Measurements from ENCODE around the gene MRPS10. TPM values are rescaled to one million over a fixed set of nuclear protein-coding genes. Genes with fewer than 3 reads are reported as not detected.

The MRPS10 gene
- total and polyA plus RNA-seq, 10 of the 15 experiments (the other 5 are each of a cell fraction or from before 2014, with no cell fraction given) = 28.5 to 83.3 (median 52.8) TPM

DNA sequence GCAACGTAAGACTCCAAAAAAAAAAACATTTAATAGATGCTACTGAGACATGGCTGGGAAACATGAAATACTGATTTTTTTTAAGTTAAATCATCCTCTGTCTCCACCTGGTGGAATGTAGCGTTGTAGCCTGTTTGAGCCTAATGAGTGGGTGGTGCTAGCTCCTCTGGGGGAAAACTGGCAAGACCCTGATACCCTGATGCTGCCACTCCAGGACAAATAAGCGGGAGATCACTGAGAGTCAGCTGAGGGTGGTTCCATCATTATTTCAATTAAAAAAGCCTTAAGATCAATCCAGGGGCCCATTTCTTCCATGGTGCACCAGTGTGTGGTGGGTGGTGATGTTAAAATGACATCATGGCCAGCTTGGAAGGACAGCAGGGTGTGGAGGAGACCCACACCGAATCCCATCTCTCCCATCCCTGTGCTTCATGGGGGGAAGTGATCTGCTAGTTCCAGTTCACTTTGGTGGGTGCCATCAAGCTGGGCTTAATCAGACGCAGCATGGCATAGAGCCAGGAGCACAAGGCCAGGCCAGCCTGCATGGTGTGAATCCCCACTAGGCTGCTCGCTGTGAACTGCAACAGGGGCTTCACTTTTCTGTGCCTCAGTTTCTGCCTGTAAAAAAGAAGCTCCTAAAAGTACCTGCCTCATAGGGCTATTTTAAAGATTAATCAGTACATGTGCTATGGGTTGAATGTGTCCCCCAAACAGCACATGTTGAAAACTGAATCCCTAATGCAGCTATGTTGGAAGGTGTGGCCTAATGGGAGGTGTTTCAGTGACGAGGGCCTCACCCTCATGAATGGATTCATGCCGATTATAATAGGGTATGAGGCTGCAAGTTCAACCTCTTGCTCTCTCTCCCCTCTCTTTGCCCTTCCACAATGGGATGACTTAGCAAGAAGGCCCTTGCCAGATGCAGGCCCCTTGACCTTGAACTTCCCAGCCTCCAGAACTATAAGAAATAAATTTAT, 13.0 kb upstream of the MRPS10 start (continued):
- TF ChIP-seq, protein P1, sequence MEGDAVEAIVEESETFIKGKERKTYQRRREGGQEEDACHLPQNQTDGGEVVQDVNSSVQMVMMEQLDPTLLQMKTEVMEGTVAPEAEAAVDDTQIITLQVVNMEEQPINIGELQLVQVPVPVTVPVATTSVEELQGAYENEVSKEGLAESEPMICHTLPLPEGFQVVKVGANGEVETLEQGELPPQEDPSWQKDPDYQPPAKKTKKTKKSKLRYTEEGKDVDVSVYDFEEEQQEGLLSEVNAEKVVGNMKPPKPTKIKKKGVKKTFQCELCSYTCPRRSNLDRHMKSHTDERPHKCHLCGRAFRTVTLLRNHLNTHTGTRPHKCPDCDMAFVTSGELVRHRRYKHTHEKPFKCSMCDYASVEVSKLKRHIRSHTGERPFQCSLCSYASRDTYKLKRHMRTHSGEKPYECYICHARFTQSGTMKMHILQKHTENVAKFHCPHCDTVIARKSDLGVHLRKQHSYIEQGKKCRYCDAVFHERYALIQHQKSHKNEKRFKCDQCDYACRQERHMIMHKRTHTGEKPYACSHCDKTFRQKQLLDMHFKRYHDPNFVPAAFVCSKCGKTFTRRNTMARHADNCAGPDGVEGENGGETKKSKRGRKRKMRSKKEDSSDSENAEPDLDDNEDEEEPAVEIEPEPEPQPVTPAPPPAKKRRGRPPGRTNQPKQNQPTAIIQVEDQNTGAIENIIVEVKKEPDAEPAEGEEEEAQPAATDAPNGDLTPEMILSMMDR (IDR thresholded peaks at IDR 0.05 in 2 of 3, conservative IDR thresholded peaks at IDR 0.05 in 1 of 3; ENCODE audit: control insufficient read depth in 2 of 3, extremely low read depth in 1 of 3, insufficient read depth in 1 of 3, low read depth in 3 of 3, low read length in 3 of 3) = peak; percentile 46 to 70 (median 54); a peak in 5 of 6 replicates
- TF ChIP-seq CREM (IDR thresholded peaks at IDR 0.05; ENCODE audit: low read depth) (no peak), NBN (IDR thresholded peaks at IDR 0.05) (no peak), ZNF384 (IDR thresholded peaks at IDR 0.05; ENCODE audit: borderline replicate concordance, low read depth, low read length) (peak; percentile 56; the same call in 1 of the 2 replicates), EGR1 (IDR thresholded peaks at IDR 0.05; ENCODE audit: borderline replicate concordance in 1 of 2, low read depth in 2 of 2, low read length in 2 of 2) (no peak), CHD1 (IDR thresholded peaks at IDR 0.05; ENCODE audit: low read depth, low read length) (no peak), SMC3 (IDR thresholded peaks at IDR 0.05; ENCODE audit: borderline replicate concordance, low read length) (peak; percentile 46; the same call in 1 of the 2 replicates), HDGF (IDR thresholded peaks at IDR 0.05) (no peak), TCF7 (IDR thresholded peaks at IDR 0.05; ENCODE audit: borderline replicate concordance) (no peak), MTA2 (IDR thresholded peaks at IDR 0.05; ENCODE audit: low read depth) (no peak), NR2C2 (IDR thresholded peaks at IDR 0.05; ENCODE audit: borderline replicate concordance, control insufficient read depth, insufficient read length, low read depth) (no peak), NFYA (IDR thresholded peaks at IDR 0.05; ENCODE audit: borderline replicate concordance, low read depth, low read length) (no peak), WRNIP1 (IDR thresholded peaks at IDR 0.05; ENCODE audit: borderline replicate concordance, low read depth, low read length) (no peak)
- TF ChIP-seq, protein P2, sequence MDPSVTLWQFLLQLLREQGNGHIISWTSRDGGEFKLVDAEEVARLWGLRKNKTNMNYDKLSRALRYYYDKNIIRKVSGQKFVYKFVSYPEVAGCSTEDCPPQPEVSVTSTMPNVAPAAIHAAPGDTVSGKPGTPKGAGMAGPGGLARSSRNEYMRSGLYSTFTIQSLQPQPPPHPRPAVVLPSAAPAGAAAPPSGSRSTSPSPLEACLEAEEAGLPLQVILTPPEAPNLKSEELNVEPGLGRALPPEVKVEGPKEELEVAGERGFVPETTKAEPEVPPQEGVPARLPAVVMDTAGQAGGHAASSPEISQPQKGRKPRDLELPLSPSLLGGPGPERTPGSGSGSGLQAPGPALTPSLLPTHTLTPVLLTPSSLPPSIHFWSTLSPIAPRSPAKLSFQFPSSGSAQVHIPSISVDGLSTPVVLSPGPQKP (IDR thresholded peaks at IDR 0.05; ENCODE audit: low read depth, low read length) = no peak
- TF ChIP-seq, protein P3, sequence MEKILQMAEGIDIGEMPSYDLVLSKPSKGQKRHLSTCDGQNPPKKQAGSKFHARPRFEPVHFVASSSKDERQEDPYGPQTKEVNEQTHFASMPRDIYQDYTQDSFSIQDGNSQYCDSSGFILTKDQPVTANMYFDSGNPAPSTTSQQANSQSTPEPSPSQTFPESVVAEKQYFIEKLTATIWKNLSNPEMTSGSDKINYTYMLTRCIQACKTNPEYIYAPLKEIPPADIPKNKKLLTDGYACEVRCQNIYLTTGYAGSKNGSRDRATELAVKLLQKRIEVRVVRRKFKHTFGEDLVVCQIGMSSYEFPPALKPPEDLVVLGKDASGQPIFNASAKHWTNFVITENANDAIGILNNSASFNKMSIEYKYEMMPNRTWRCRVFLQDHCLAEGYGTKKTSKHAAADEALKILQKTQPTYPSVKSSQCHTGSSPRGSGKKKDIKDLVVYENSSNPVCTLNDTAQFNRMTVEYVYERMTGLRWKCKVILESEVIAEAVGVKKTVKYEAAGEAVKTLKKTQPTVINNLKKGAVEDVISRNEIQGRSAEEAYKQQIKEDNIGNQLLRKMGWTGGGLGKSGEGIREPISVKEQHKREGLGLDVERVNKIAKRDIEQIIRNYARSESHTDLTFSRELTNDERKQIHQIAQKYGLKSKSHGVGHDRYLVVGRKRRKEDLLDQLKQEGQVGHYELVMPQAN (conservative IDR thresholded peaks at IDR 0.05) = no peak
- TF ChIP-seq, protein P4, sequence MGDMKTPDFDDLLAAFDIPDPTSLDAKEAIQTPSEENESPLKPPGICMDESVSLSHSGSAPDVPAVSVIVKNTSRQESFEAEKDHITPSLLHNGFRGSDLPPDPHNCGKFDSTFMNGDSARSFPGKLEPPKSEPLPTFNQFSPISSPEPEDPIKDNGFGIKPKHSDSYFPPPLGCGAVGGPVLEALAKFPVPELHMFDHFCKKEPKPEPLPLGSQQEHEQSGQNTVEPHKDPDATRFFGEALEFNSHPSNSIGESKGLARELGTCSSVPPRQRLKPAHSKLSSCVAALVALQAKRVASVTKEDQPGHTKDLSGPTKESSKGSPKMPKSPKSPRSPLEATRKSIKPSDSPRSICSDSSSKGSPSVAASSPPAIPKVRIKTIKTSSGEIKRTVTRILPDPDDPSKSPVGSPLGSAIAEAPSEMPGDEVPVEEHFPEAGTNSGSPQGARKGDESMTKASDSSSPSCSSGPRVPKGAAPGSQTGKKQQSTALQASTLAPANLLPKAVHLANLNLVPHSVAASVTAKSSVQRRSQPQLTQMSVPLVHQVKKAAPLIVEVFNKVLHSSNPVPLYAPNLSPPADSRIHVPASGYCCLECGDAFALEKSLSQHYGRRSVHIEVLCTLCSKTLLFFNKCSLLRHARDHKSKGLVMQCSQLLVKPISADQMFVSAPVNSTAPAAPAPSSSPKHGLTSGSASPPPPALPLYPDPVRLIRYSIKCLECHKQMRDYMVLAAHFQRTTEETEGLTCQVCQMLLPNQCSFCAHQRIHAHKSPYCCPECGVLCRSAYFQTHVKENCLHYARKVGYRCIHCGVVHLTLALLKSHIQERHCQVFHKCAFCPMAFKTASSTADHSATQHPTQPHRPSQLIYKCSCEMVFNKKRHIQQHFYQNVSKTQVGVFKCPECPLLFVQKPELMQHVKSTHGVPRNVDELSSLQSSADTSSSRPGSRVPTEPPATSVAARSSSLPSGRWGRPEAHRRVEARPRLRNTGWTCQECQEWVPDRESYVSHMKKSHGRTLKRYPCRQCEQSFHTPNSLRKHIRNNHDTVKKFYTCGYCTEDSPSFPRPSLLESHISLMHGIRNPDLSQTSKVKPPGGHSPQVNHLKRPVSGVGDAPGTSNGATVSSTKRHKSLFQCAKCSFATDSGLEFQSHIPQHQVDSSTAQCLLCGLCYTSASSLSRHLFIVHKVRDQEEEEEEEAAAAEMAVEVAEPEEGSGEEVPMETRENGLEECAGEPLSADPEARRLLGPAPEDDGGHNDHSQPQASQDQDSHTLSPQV (IDR thresholded peaks at IDR 0.05) = no peak

All from GM12878 (cell line).